Measurements from ENCODE around the gene FNDC3B.

GRCh38 chr3:172229462-172229861 lies 190.1 kb downstream of the FNDC3B start:
- TF ChIP-seq CTCF (IDR thresholded peaks at IDR 0.05; ENCODE audit: low read depth, low read length, missing input control), result no peak
- TF ChIP-seq EGR1 (IDR thresholded peaks at IDR 0.05; ENCODE audit: low read depth in 2 of 2), result no peak

All from liver (tissue), 3 donors.